PC-9 (cell line): ENCODE data around the gene FAM107A. TPM values are rescaled to one million over a fixed set of nuclear protein-coding genes. Genes with fewer than 3 reads are reported as not detected.
A peak's percentile ranks its signal among the peaks of the same experiment; 100 is the strongest.

Experiments used
- BruUV-seq: library from RNA; stranded (reverse); fragments of 400-500 nt; replicated peaks from 2 replicates; lab custom pipeline; 2021; lab: Mats Ljungman, UMichigan
- CTCF ChIA-PET: fragments of 300-600 bp; sonication (Branson Sonifier 250); formaldehyde crosslinking; loops from one replicate; lab custom pipeline; 2022; ENCODE audit warnings: antibody characterized with exemption; lab: Charles Lee
- POLR2A ChIA-PET: fragments of 300-600 bp; sonication (Branson Sonifier 250); formaldehyde crosslinking; loops from one replicate; lab custom pipeline; 2022; ENCODE audit warnings: antibody characterized with exemption; ENCODE audit not compliant: unreplicated experiment; lab: Charles Lee
- DNase-seq, 2 experiments: peaks; one replicate each; pipeline versions ENCODE4 v3.0.0 to v3.0.0-alpha.2; 2015 to 2022; ENCODE audit warnings: mixed read lengths in 1 of 2
- H2AFZ ChIP-seq: fragments of 200-600 bp; sonication (generic); 2 replicates; pipeline ENCODE4 v1.8.1; 2017; ENCODE audit warnings: antibody characterized with exemption
- H3F3A ChIP-seq: fragments of 200-600 bp; sonication (generic); 2 replicates; pipeline ENCODE4 v1.8.1; 2017; ENCODE audit warnings: antibody characterized with exemption, mild to moderate bottlenecking, low read depth; ENCODE audit not compliant: insufficient read depth
- H3K27ac ChIP-seq: fragments of 200-600 bp; sonication (generic); 2 replicates; pipeline ENCODE4 v1.6.1; 2016; ENCODE audit warnings: mixed run types
- H3K27me3 ChIP-seq: fragments of 200-600 bp; sonication (generic); 2 replicates; pipeline ENCODE4 v1.6.1; 2016; ENCODE audit warnings: low read depth, mixed run types; ENCODE audit not compliant: insufficient read depth
- H3K36me3 ChIP-seq: fragments of 200-600 bp; sonication (generic); 2 replicates; pipeline ENCODE4 v1.6.1; 2016; ENCODE audit warnings: low read depth, mixed run types
- H3K4me1 ChIP-seq: fragments of 200-600 bp; sonication (generic); replicated peaks from 2 replicates; pipeline ENCODE4 v1.6.1; 2016; ENCODE audit warnings: mixed run types; ENCODE audit not compliant: insufficient read depth
- H3K4me2 ChIP-seq: fragments of 200-600 bp; sonication (generic); 2 replicates; pipeline ENCODE4 v1.6.1; 2017; ENCODE audit warnings: mixed run types
- H3K4me3 ChIP-seq: fragments of 200-600 bp; sonication (generic); 2 replicates; pipeline ENCODE4 v1.6.1; 2016; ENCODE audit warnings: mixed run types
- H3K79me2 ChIP-seq: fragments of 200-600 bp; sonication (generic); 2 replicates; pipeline ENCODE4 v1.6.1; 2017; ENCODE audit warnings: low read depth, mixed run types
- H3K9me2 ChIP-seq: fragments of 200-600 bp; sonication (generic); 2 replicates; pipeline ENCODE4 v1.8.1; 2017; ENCODE audit warnings: mild to moderate bottlenecking; ENCODE audit not compliant: insufficient read depth
- H3K9me3 ChIP-seq: fragments of 200-600 bp; sonication (generic); 2 replicates; pipeline ENCODE4 v1.8.1; 2016; ENCODE audit warnings: low read depth; ENCODE audit not compliant: insufficient read depth
- H4K20me1 ChIP-seq: fragments of 200-600 bp; sonication (generic); 2 replicates; pipeline ENCODE4 v1.8.1; 2017; ENCODE audit not compliant: insufficient read depth
- EZH2 ChIP-seq: fragments of 200-600 bp; sonication (generic); IDR thresholded peaks from 2 replicates; pipeline ENCODE4 v1.8.0; 2017; ENCODE audit warnings: antibody characterized with exemption, low read depth
- intact Hi-C: fragments of 100-400 bp; cut with micrococcal nuclease; formaldehyde crosslinking; loops from one replicate; pipeline ENCODE4 v1.10.0; 2022; ENCODE audit not compliant: unreplicated experiment
- total RNA-seq: library from RNA; stranded (reverse); gene quantifications from 2 replicates; pipeline ENCODE4 v1.2.3, GENCODE V29; 2021
- TF ChIP-seq, protein P1 (sequence below): fragments of 200-600 bp; sonication (generic); conservative IDR thresholded peaks from 2 replicates; pipeline ENCODE4 v1.6.1; 2017; ENCODE audit warnings: mixed run types, antibody characterized with exemption, mild to moderate bottlenecking, moderate library complexity

The FAM107A gene
- total RNA-seq, 1 experiment from 2014 or later = not detected

DNA sequence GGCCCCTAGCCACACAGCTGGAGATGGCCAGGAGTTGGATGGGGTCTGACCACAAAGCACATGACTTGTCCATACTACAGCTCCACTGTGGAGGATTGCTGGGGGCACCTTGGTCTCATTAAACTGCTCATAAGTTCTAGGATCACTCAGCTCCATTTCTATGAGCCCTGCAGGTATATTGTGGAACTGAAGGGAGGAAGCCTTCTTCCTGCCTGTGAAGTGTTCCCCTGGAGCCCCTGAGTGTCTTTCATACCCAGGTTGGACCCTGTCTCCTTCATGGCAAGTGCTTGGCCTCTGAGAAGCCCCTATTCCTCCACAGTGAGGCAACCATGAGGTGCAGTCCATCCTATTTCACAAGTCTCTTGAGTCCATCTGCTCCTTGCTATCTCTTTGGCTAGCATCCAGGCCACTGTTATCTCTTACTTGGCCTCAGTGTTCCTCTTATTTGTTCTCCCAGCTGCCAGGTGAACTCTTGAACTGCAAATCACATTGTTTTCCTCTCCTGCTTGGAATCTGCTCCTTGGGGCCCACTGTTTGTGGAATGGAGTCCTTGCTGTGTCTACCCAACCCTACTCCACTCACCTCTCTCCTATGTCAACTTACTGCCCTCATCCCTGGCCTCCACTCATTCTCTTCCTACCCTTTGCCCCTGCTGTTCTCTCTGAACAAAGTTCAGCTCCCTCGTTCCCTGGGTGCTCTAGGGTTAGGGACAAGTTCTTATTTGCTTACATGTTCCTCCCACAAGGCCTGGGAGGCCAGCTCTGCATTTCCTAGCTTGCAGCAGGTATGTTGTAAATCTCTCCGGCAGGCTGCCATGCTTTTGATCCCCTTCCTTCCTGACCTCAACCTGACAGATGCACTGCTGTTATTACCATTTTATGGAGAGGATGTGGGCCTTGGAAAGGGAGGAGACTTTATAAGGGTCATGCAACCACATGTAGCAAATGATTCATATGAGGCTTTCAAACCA lies 41.4 kb downstream of the FAM107A start:
- Histone ChIP-seq H3K4me3 (no peak overlapping the region), H3K79me2 (no peaks in the 10 kb centered on the region), H3K27ac (no peak overlapping the region), H4K20me1 (no peaks in the 10 kb centered on the region), H3K27me3 (no peaks in the 10 kb centered on the region), H3K4me1 (no peaks in the 10 kb centered on the region), H3F3A (no peaks in the 10 kb centered on the region; the same call in 1 of the 2 replicates), H3K36me3 (no peaks in the 10 kb centered on the region), H3K9me3 (no peaks in the 10 kb centered on the region), H2AFZ (no peak overlapping the region), H3K9me2 (no peaks in the 10 kb centered on the region), H3K4me2 (no peak overlapping the region)
- DNase-seq = no peak
- CTCF ChIA-PET = interaction anchor here (0.9 kb wide), 1 partner anchor 229 kb away, joined by 3 read pairs; the partner anchor contains the start of gene HTD2
- intact Hi-C loops = no loop called here
- TF ChIP-seq EZH2 = no peak
- TF ChIP-seq, protein P1, sequence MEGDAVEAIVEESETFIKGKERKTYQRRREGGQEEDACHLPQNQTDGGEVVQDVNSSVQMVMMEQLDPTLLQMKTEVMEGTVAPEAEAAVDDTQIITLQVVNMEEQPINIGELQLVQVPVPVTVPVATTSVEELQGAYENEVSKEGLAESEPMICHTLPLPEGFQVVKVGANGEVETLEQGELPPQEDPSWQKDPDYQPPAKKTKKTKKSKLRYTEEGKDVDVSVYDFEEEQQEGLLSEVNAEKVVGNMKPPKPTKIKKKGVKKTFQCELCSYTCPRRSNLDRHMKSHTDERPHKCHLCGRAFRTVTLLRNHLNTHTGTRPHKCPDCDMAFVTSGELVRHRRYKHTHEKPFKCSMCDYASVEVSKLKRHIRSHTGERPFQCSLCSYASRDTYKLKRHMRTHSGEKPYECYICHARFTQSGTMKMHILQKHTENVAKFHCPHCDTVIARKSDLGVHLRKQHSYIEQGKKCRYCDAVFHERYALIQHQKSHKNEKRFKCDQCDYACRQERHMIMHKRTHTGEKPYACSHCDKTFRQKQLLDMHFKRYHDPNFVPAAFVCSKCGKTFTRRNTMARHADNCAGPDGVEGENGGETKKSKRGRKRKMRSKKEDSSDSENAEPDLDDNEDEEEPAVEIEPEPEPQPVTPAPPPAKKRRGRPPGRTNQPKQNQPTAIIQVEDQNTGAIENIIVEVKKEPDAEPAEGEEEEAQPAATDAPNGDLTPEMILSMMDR = no peak
- no TSS peak for BruUV-seq
- POLR2A ChIA-PET = no interaction called here

DNA sequence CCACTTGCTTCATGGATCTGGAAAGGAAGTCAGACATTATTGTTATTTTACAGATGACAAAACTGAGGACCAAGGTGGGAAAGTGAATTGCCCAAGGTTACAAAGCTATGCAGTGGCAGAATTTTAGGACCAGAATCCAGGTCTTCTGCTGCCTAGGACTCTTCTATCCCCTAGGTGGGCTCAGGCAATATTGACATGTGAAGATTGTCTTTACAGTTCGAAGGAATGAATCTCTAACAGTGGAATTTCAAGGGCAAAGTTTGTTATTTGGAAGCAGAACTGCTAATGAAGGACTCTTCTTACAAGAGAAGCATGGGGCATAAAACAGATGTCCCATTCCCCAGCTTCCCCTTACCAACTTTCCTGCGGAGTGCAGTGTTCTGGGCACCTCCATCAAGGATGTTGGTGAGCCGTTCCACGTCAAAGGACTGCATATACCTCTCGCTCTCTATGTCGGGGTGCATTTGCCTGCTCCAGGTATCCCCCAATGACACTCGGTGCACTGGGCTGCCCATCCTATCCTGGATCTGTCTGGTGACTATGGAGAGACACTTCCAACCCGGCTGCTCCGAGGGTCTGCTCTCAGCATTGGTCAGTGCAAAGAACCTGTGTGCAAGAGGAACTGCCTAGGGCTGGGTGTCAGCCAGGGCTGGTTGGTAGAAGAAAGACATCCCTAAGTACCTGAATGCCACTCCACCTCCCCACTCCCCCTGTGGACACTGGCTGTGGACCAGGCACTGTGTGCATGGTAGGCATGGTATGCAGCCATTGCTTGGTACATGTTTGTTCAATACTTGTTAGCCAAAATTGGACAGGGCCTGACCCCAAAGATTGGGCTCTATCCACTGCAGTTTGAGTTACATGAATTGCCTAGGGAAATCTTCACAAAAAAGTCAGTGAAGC lies 42.3 kb downstream of the FAM107A start:
- BruUV-seq = no TSS peak
- CTCF ChIA-PET = no interaction called here
- Histone ChIP-seq H3K27ac (no peak overlapping the region), H3F3A (no peaks in the 10 kb centered on the region; the same call in 1 of the 2 replicates), H3K27me3 (no peaks in the 10 kb centered on the region), H3K4me2 (no peak overlapping the region), H3K79me2 (no peaks in the 10 kb centered on the region), H3K4me3 (no peak overlapping the region), H3K4me1 (no peaks in the 10 kb centered on the region), H4K20me1 (no peaks in the 10 kb centered on the region), H2AFZ (no peak overlapping the region), H3K9me2 (no peaks in the 10 kb centered on the region), H3K9me3 (no peaks in the 10 kb centered on the region), H3K36me3 (no peaks in the 10 kb centered on the region)
- TF ChIP-seq, protein P1 = no peak
- TF ChIP-seq EZH2 = no peak
- intact Hi-C loops = loop anchor here (5.0 kb wide), 1 partner anchor 228 kb away; the partner anchor contains the start of genes HTD2 and RPP14
- POLR2A ChIA-PET = no interaction called here
- DNase-seq = no peak

DNA sequence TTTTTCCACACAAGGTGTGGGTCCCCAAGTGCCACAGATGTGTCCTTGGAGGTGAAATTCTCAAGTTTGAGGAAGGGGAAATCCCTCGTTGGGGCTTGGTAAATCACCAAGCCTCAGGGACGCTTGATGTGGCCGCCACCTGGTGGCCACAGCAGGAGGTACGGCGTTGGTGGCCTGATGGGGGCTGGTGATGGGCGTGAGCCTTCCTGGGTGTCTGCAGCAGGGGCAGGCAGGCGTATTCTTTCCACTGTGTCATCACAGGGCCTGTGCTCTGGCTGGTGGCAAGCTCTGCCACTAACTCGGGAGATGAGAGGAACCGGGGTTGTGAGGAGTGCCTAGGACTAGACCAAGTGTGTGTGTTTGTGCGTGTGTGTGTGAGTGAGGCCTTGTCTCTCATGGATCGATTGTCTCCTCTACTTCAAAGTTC lies 44.4 kb downstream of the FAM107A start:
- no peak overlapping the region for H3K27ac ChIP-seq

More for the DNA sequence above, 44.4 kb downstream of the FAM107A start:
- no TSS peak for BruUV-seq
- no peak overlapping the region for H3K4me2 ChIP-seq
- CTCF ChIA-PET = no interaction called here
- no peak overlapping the region for H3K4me3 ChIP-seq
- peaks cover 7% of the 10 kb centered on the region; the same call in 1 of the 2 replicates for H3K4me1 ChIP-seq
- H2AFZ ChIP-seq = no peak overlapping the region
- no peaks in the 10 kb centered on the region for H3K9me2 ChIP-seq
- H3F3A ChIP-seq = no peaks in the 10 kb centered on the region; the same call in 1 of the 2 replicates
- no peaks in the 10 kb centered on the region for H3K79me2 ChIP-seq
- no peaks in the 10 kb centered on the region for H4K20me1 ChIP-seq
- no peaks in the 10 kb centered on the region for H3K27me3 ChIP-seq
- no peak for TF ChIP-seq EZH2
- TF ChIP-seq, protein P1 = peak; percentile 96
- POLR2A ChIA-PET = interaction anchor here (0.6 kb wide), 1 partner anchor 42 kb away, joined by 3 read pairs; no protein-coding TSS in a partner anchor
- H3K9me3 ChIP-seq = no peaks in the 10 kb centered on the region
- intact Hi-C loops = loop anchor here (1.0 to 5.0 kb wide), 6 partner anchors 42 to 346 kb away; partner anchors contain the start of genes HTD2 and RPP14
- peak; percentile 52 to 71 for DNase-seq
- no peaks in the 10 kb centered on the region for H3K36me3 ChIP-seq
